ENCODE measurements around the gene SMCO4. TPM values are rescaled to one million over a fixed set of nuclear protein-coding genes. Genes with fewer than 3 reads are reported as not detected.

SMCO4 gene
- total and polyA plus RNA-seq, 2 of the 8 experiments (the other 6 are each of a cell fraction or from before 2014, with no cell fraction given), result 33.2 to 53.9 TPM

DNA sequence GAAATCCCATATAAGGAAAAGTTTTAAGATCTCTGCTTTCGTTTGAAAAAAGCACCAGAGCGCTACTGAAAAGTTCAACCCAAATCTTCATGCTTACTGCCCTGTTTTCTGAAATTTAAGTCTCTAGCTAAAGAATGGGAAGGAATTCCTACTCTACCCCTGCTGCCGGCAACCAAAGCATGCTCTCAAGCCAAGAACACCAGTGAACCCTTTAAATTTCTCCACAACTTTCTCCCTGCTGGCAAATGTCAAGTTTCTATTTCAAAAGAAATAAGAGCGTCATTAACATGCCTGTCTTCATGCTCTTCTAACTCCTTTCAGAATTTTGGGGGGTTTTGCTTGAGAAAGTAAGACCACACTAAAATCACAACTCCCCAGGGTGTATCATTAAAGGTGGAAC is 6.8 kb upstream of the SMCO4 start (continued):
- TF ChIP-seq CHD7 (IDR thresholded peaks at IDR 0.05; ENCODE audit: insufficient replicate concordance, low read length) (no peak), SP4 (IDR thresholded peaks at IDR 0.05; ENCODE audit: low read length) (no peak), SUZ12 (IDR thresholded peaks at IDR 0.05; ENCODE audit: low read length) (no peak), TAF7 (optimal IDR thresholded peaks at IDR 0.05; ENCODE audit: borderline replicate concordance, low read depth, low read length) (no peak)
